Thyroid gland (tissue), 4 donors: ENCODE results near the gene TUFT1. TPM values are rescaled to one million over a fixed set of nuclear protein-coding genes. Genes with fewer than 3 reads are reported as not detected.
"Not testable (repeated sequence)": the region's sequence is repeated elsewhere in the genome, so short reads cannot be mapped to it uniquely, and the experiment has no call there.

Experiments
- DNase-seq, 2 donors: peaks; one replicate each; pipeline ENCODE4 v3.0.0-alpha.2; 2019
- H3K27ac ChIP-seq, 3 donors: fragments of 200-600 bp; sonication (generic); 1 replicate in 2 of 3; 2 replicates in 1 of 3; pipeline ENCODE4 v1.5.1; 2016 to 2019; ENCODE audit warnings: mild to moderate bottlenecking in 1 of 3, moderate library complexity in 1 of 3
- H3K27me3 ChIP-seq: fragments of 200-600 bp; sonication (generic); one replicate; pipeline ENCODE4 v1.5.1; 2019
- H3K36me3 ChIP-seq, 2 donors: fragments of 200-600 bp; sonication (generic); one replicate each; pipeline ENCODE4 v1.5.1; 2016 to 2019
- H3K4me1 ChIP-seq, 2 donors: fragments of 200-600 bp; sonication (generic); one replicate each; pipeline ENCODE4 v1.5.1; 2017 to 2019
- H3K4me3 ChIP-seq, 3 donors: fragments of 200-600 bp; sonication (generic); replicated peaks in 1 of 3; 1 replicate in 2 of 3; 2 replicates in 1 of 3; pipeline ENCODE4 v1.5.1; 2016; ENCODE audit warnings: mild to moderate bottlenecking in 1 of 3
- H3K9me3 ChIP-seq: fragments of 200-600 bp; sonication (generic); one replicate; pipeline ENCODE4 v1.5.1; 2017
- POLR2A ChIP-seq, 2 donors: fragments of 450-650 bp; IDR thresholded peaks; one replicate each; pipeline ENCODE4 v1.6.1; 2017; ENCODE audit warnings: antibody characterized with exemption in 2 of 2, mild to moderate bottlenecking in 2 of 2, moderate library complexity in 1 of 2
- WGBS, 2 donors: methylation state at CpG; one replicate each; pipeline ENCODE4 v1.1.5; 2017; 5-methylcytosine and 5-hydroxymethylcytosine counted together
- intact Hi-C: fragments of 100-400 bp; cut with DNase I; formaldehyde crosslinking; loops from one replicate; pipeline ENCODE4 v1.15.1; 2023
- total RNA-seq, 4 donors: library from RNA; depleted of rRNA; stranded (reverse); fragments of >200 nt; gene quantifications; one replicate each; pipeline ENCODE4 v1.2.3, GENCODE V29; 2016
- TF ChIP-seq, protein P1 (sequence below), 6 experiments: fragments of 200-600 bp in 3 of 6; fragments of 450-650 bp in 3 of 6; sonication (generic) in 3 of 6; IDR thresholded peaks; one replicate each; pipeline ENCODE4 v1.5.1; 2016 to 2019; ENCODE audit warnings: antibody characterized with exemption in 6 of 6, mild to moderate bottlenecking in 2 of 6, inconsistent platforms in 1 of 6, moderate library complexity in 1 of 6

The TUFT1 gene
- total RNA-seq, 4 donors from 2014 or later = 4.0 to 8.8 (median 5.0) TPM

DNA sequence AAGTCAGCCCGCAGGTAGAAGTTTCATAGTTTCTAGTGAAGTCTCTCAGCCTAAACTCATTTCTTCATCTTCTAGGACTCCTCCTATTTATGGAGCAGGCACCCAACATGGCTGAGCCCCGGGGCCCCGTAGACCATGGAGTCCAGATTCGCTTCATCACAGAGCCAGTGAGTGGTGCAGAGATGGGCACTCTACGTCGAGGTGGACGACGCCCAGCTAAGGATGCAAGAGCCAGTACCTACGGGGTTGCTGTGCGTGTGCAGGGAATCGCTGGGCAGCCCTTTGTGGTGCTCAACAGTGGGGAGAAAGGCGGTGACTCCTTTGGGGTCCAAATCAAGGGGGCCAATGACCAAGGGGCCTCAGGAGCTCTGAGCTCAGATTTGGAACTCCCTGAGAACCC lies 21.7 kb upstream of the TUFT1 start:
- H3K36me3 ChIP-seq = no peaks in the 10 kb centered on the region
- WGBS, 2 donors = 93 to 96% methylated on average over 9 to 12 of the region's 12 CpGs
- H3K4me3 ChIP-seq = no peak overlapping the region
- no peaks in the 10 kb centered on the region for H3K27me3 ChIP-seq
- intact Hi-C loops = no loop called here
- H3K27ac ChIP-seq = peak overlapping the region in 1 of 3 donors; percentile 78
- no peaks in the 10 kb centered on the region for H3K9me3 ChIP-seq
- no peak for TF ChIP-seq POLR2A (IDR thresholded peaks at IDR 0.05)
- TF ChIP-seq, protein P1, sequence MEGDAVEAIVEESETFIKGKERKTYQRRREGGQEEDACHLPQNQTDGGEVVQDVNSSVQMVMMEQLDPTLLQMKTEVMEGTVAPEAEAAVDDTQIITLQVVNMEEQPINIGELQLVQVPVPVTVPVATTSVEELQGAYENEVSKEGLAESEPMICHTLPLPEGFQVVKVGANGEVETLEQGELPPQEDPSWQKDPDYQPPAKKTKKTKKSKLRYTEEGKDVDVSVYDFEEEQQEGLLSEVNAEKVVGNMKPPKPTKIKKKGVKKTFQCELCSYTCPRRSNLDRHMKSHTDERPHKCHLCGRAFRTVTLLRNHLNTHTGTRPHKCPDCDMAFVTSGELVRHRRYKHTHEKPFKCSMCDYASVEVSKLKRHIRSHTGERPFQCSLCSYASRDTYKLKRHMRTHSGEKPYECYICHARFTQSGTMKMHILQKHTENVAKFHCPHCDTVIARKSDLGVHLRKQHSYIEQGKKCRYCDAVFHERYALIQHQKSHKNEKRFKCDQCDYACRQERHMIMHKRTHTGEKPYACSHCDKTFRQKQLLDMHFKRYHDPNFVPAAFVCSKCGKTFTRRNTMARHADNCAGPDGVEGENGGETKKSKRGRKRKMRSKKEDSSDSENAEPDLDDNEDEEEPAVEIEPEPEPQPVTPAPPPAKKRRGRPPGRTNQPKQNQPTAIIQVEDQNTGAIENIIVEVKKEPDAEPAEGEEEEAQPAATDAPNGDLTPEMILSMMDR (IDR thresholded peaks at IDR 0.05) = no peak
- no peak for DNase-seq
- H3K4me1 ChIP-seq = peaks cover 30 to 34% of the 10 kb centered on the region in 2 donors

DNA sequence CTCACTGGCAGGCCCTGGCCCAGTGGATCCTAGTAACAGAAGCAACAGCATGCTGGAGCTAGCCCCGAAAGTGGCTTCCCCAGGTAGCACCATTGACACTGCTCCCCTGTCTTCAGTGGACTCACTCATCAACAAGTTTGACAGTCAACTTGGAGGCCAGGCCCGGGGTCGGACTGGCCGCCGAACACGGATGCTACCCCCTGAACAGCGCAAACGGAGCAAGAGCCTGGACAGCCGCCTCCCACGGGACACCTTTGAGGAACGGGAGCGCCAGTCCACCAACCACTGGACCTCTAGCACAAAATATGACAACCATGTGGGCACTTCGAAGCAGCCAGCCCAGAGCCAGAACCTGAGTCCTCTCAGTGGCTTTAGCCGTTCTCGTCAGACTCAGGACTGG lies 21.2 kb upstream of the TUFT1 start:
- Histone ChIP-seq H3K9me3 (no peaks in the 10 kb centered on the region), H3K4me1 (peaks cover 25 to 29% of the 10 kb centered on the region in 2 donors)
- WGBS, 2 donors = 94 to 98% methylated on average over 6 to 14 of the region's 15 CpGs

DNA sequence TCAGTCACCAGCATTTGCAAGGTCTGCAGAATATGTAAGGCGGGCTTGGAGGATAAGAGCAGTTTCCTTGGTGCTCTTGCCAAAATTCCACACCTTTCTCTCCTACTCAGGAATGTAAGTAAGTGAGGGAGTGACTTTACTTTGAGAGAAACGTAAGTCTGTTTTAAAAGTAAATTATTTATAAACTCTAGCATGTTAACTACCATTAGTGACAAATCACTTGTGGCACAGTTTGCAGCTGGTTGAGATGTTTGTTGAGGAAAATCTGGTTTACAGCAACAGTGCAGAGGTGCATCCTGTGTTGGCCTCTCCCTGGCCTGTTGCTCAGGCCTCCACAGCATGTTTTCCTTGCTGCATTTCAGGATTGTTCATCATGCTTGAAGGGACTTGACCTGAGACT lies 20.4 kb upstream of the TUFT1 start:
- Histone ChIP-seq H3K27ac (peak overlapping the region; percentile 73 to 83 (median 78)), H3K4me1 (peaks cover 21 to 22% of the 10 kb centered on the region in 2 donors), H3K4me3 (no peak overlapping the region), H3K36me3 (no peaks in the 10 kb centered on the region), H3K27me3 (no peaks in the 10 kb centered on the region), H3K9me3 (no peaks in the 10 kb centered on the region)
- peak; percentile 33 to 61 for DNase-seq
- intact Hi-C loops = no loop called here
- WGBS, 2 donors = 48 to 78% methylated on average over 2 of the region's 2 CpGs
- TF ChIP-seq POLR2A (IDR thresholded peaks at IDR 0.05) = no peak
- TF ChIP-seq, protein P1 (IDR thresholded peaks at IDR 0.05) = no peak

More for the DNA sequence above, 21.2 kb upstream of the TUFT1 start:
- TF ChIP-seq, protein P1 (IDR thresholded peaks at IDR 0.05) = no peak
- TF ChIP-seq POLR2A (IDR thresholded peaks at IDR 0.05) = no peak
- Histone ChIP-seq H3K27ac (peak overlapping the region in 2 of 3 donors; percentile 73 to 78), H3K27me3 (no peaks in the 10 kb centered on the region), H3K4me3 (no peak overlapping the region), H3K36me3 (no peaks in the 10 kb centered on the region)
- no peak for DNase-seq
- intact Hi-C loops = no loop called here

DNA sequence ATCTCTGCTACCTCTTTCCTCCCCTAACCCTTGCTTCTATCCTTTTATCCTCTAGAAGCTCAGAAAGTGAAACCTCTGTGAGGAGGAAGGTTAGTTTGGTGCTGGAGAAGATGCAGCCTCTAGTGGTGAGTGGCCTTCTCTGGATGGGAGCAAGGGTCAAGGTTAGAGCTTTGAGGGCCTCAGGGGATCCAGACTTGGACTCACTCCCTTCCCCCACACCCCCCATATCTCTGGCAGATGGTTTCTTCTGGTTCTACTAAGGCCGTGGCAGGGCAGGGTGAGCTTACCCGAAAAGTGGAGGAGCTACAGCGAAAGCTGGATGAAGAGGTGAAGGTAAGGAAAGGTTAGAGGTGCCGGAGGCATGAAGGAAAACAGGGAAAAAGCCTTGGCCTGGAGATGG lies 19.8 kb upstream of the TUFT1 start:
- WGBS, 2 donors = 86 to 96% methylated on average over 4 of the region's 4 CpGs
- Histone ChIP-seq H3K27me3 (no peaks in the 10 kb centered on the region), H3K27ac (peak overlapping the region; percentile 73 to 83 (median 78)), H3K36me3 (no peaks in the 10 kb centered on the region), H3K4me1 (peaks cover 20 to 22% of the 10 kb centered on the region in 2 donors), H3K4me3 (no peak overlapping the region), H3K9me3 (no peaks in the 10 kb centered on the region)
- TF ChIP-seq, protein P1 (IDR thresholded peaks at IDR 0.05) = no peak
- TF ChIP-seq POLR2A (IDR thresholded peaks at IDR 0.05) = no peak
- intact Hi-C loops = no loop called here
- DNase-seq = no peak

DNA sequence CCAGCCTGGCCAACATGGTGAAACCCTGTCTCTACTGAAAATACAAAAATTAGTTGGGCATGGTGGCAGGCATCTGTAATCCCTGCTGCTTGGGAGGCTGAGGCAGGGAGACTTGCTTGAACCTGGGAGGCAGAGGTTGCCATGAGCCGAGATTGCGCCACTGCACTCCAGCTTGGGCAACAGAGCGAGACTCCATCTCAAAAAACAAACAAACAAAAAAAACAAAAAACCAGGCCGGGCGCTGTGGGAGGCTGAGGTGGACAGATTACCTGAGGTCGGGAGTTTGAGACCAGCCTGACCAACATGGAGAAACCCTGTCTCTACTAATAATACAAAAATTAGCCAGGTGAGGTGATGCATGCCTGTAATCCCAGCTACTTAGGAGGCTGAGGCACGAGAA lies 17.7 kb upstream of the TUFT1 start:
- H3K36me3 ChIP-seq, H3K27me3 ChIP-seq, H3K4me3 ChIP-seq, DNase-seq, H3K9me3 ChIP-seq, intact Hi-C loops, H3K27ac ChIP-seq: not testable (repeated sequence)
- peaks cover 12 to 14% of the 10 kb centered on the region in 2 donors for H3K4me1 ChIP-seq
- 88 to 89% methylated on average over 7 of the region's 7 CpGs for WGBS, 2 donors

DNA sequence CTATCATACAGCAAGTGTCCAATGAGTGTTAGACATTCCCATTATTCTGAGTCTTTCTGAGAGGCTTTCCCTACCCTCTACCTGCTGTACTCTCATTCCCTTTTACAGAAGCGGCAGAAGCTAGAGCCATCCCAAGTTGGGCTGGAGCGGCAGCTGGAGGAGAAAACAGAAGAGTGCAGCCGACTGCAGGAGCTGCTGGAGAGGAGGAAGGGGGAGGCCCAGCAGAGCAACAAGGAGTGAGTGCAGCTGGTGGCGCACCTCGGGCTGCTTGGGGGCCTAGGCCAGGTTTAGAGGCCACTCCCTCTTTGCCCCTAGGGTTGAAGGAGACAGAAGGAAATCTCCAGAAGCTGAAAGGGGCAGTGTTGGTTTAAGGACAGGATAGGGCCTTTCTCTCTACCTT lies 16.8 kb upstream of the TUFT1 start:
- TF ChIP-seq, protein P1 (IDR thresholded peaks at IDR 0.05) = no peak
- TF ChIP-seq POLR2A (IDR thresholded peaks at IDR 0.05) = no peak
- WGBS, 2 donors = 80% methylated on average over 5 of the region's 5 CpGs
- intact Hi-C loops = no loop called here
- no peak for DNase-seq
- peaks cover 12 to 14% of the 10 kb centered on the region in 2 donors for H3K4me1 ChIP-seq
- no peaks in the 10 kb centered on the region for H3K36me3 ChIP-seq
- H3K9me3 ChIP-seq = no peaks in the 10 kb centered on the region
- no peaks in the 10 kb centered on the region for H3K27me3 ChIP-seq
- H3K27ac ChIP-seq = no peak overlapping the region
- no peak overlapping the region for H3K4me3 ChIP-seq
